Chondrocyte (in vitro differentiated cells): ENCODE data around the gene NBEA. TPM values are rescaled to one million over a fixed set of nuclear protein-coding genes. Genes with fewer than 3 reads are reported as not detected.

Experiments
- DNase-seq: peaks from one replicate; pipeline ENCODE4 v3.0.0; 2021; ENCODE audit warnings: mixed read lengths, low spot score
- H3K27ac Mint-ChIP-seq: one replicate; pipeline ENCODE4 v1.8.0; 2021; ENCODE audit warnings: mild to moderate bottlenecking, moderate library complexity, mixed read lengths; ENCODE audit not compliant: unreplicated experiment
- H3K27me3 Mint-ChIP-seq: 2 replicates; pipeline ENCODE4 v1.8.0; 2021; ENCODE audit warnings: low read depth, mixed read lengths
- H3K36me3 Mint-ChIP-seq: 2 replicates; pipeline ENCODE4 v1.8.0; 2021; ENCODE audit warnings: low read depth, mixed read lengths
- H3K4me1 Mint-ChIP-seq: 2 replicates; pipeline ENCODE4 v1.8.0; 2021; ENCODE audit warnings: low read depth, mild to moderate bottlenecking, mixed read lengths
- H3K4me3 Mint-ChIP-seq: one replicate; pipeline ENCODE4 v1.8.0; 2021; ENCODE audit warnings: mild to moderate bottlenecking, moderate library complexity, mixed read lengths; ENCODE audit not compliant: unreplicated experiment
- H3K9me3 Mint-ChIP-seq: 2 replicates; pipeline ENCODE4 v1.8.0; 2021; ENCODE audit warnings: low read depth, mixed read lengths
- CTCF ChIP-seq: fragments of 200-600 bp; sonication (generic); IDR thresholded peaks from 2 replicates; pipeline ENCODE4 v1.5.0; 2021; ENCODE audit warnings: antibody characterized with exemption, mild to moderate bottlenecking, moderate library complexity
- total RNA-seq: library from RNA; stranded (reverse); gene quantifications from 3 replicates; pipeline ENCODE4 v1.2.1, GENCODE V29; 2021

The NBEA gene
- total RNA-seq, 1 donor from 2014 or later = 4.9 TPM

GRCh38 chr13:35704331-35704730 is 762.3 kb downstream of the NBEA start:
- H3K9me3 Mint-ChIP-seq = no peaks in the 10 kb centered on the region
- no peak overlapping the region for H3K27ac Mint-ChIP-seq
- no peak for TF ChIP-seq CTCF

GRCh38 chr13:35706281-35706680 is 764.2 kb downstream of the NBEA start:
- DNase-seq = no peak
- no peaks in the 10 kb centered on the region for H3K4me1 Mint-ChIP-seq
- no peak overlapping the region for H3K27ac Mint-ChIP-seq
- no peaks in the 10 kb centered on the region for H3K27me3 Mint-ChIP-seq
- no peak for TF ChIP-seq CTCF
- no peaks in the 10 kb centered on the region for H3K9me3 Mint-ChIP-seq
- H3K36me3 Mint-ChIP-seq = no peaks in the 10 kb centered on the region
- no peak overlapping the region for H3K4me3 Mint-ChIP-seq

More at GRCh38 chr13:35704331-35704730, 762.3 kb downstream of the NBEA start:
- no peaks in the 10 kb centered on the region for H3K36me3 Mint-ChIP-seq
- peaks cover 16% of the 10 kb centered on the region for H3K4me1 Mint-ChIP-seq
- no peaks in the 10 kb centered on the region for H3K27me3 Mint-ChIP-seq
- DNase-seq = no peak
- no peak overlapping the region for H3K4me3 Mint-ChIP-seq

- Mint-ChIP-seq H3K4me1 (no peaks in the 10 kb centered on the region), H3K9me3 (no peaks in the 10 kb centered on the region), H3K36me3 (no peaks in the 10 kb centered on the region), H3K27me3 (no peaks in the 10 kb centered on the region), H3K4me3 (no peak overlapping the region), H3K27ac (no peak overlapping the region)
- DNase-seq = no peak
- no peak for TF ChIP-seq CTCF
Measured at GRCh38 chr13:35706721-35707120, 764.7 kb downstream of the NBEA start.

GRCh38 chr13:35711909-35712308 is 769.8 kb downstream of the NBEA start:
- Mint-ChIP-seq H3K27me3 (no peaks in the 10 kb centered on the region), H3K27ac (no peak overlapping the region), H3K4me1 (peaks cover 18% of the 10 kb centered on the region), H3K4me3 (no peak overlapping the region), H3K9me3 (no peaks in the 10 kb centered on the region), H3K36me3 (no peaks in the 10 kb centered on the region)
- no peak for TF ChIP-seq CTCF
- no peak for DNase-seq

GRCh38 chr13:35712907-35713761 is 771.1 kb downstream of the NBEA start:
- no peak for DNase-seq
- Mint-ChIP-seq H3K9me3 (no peaks in the 10 kb centered on the region), H3K27ac (no peak overlapping the region), H3K27me3 (no peaks in the 10 kb centered on the region), H3K36me3 (no peaks in the 10 kb centered on the region), H3K4me3 (no peak overlapping the region), H3K4me1 (peaks cover 18% of the 10 kb centered on the region)
- no peak for TF ChIP-seq CTCF
